HL-60 (cell line): ENCODE data around the gene WHAMM.

Experiments
- DNase-seq, 2 experiments: peaks; one replicate each; pipeline ENCODE4 v3.0.0-alpha.2; 2010 to 2020; ENCODE audit warnings: low read depth in 1 of 2, low spot score in 1 of 2
- H3K27ac ChIP-seq: fragments of 250-450 bp; sonication (Bioruptor Pico); replicated peaks from 2 replicates; pipeline ENCODE4 v1.5.1; 2020; ENCODE audit warnings: mild to moderate bottlenecking, moderate library complexity
- H3K27me3 ChIP-seq: fragments of 250-450 bp; sonication (Bioruptor Pico); 2 replicates; pipeline ENCODE4 v1.5.1; 2021; ENCODE audit warnings: mild to moderate bottlenecking, moderate library complexity; ENCODE audit not compliant: insufficient read depth, poor library complexity, severe bottlenecking
- H3K4me3 ChIP-seq: replicated peaks from 2 replicates; pipeline ENCODE4 v1.5.1; 2011; ENCODE audit warnings: mild to moderate bottlenecking, control low read depth, low read length; ENCODE audit not compliant: insufficient read depth
- CTCF ChIP-seq: IDR thresholded peaks from one replicate; pipeline ENCODE4 v1.5.1; 2011; ENCODE audit warnings: low read length, control low read depth, inconsistent platforms; ENCODE audit not compliant: insufficient read depth
- GABPA ChIP-seq: IDR thresholded peaks from 2 replicates; pipeline ENCODE4 v1.6.1; 2012; ENCODE audit warnings: low read depth
- POLR2AphosphoS5 ChIP-seq: IDR thresholded peaks from 2 replicates; pipeline ENCODE4 v1.6.1; 2012; ENCODE audit warnings: low read depth
- SPI1 ChIP-seq: IDR thresholded peaks from 2 replicates; pipeline ENCODE4 v1.6.1; 2012; ENCODE audit warnings: low read depth, mild to moderate bottlenecking, borderline replicate concordance
- TF ChIP-seq, protein P1 (sequence below): IDR thresholded peaks from 2 replicates; pipeline ENCODE4 v1.6.1; 2012; ENCODE audit warnings: low read depth; ENCODE audit not compliant: insufficient replicate concordance

The WHAMM gene

DNA sequence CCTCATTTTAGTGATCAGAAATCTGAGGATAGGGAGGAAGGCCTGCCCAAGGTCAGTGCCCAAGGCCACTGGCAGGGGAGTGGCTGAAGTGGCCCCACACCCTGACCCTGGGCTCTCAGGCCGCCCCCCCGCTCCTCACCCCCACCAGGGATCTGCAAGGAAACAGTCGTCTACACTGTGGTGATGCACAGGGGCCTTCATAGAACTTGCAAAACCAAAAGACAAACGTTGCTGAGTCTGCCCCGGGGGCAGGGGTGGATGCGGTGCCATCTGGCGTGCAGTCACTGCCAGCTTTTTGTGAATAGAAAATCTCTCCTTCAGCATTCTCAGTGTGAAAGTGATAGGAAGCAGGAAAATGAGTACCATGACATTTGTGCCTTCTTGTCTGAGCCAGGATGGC lies 41.3 kb downstream of the WHAMM start:
- no peak for DNase-seq

DNA sequence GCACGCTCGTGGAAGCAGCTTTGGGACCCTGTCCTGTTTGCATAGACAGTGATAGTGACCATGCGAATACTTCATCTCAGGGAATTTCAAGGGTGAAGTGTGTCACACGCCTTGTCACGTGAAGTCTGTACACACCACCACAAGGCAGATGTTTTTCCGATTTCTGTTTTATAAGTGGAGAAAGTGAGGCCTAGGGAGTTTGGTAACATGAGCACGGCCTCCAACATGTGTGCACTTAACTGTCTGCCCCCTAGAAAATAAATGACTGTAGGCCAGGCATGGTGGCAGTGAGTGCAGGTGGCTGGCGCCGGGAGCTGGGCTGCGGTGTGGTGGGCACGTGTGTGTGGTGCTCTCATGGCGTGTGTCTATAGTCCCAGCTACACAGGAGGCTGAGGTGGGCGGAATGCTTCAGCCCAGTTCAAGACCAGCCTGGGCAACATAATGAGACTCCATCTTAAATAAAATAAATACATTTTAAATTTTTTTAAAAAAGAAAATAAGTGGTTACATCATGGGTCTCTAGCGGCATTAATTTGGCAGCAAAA lies 42.0 kb downstream of the WHAMM start:
- TF ChIP-seq GABPA (no peak), SPI1 (no peak), CTCF (no peak), POLR2AphosphoS5 (no peak)
- TF ChIP-seq, protein P1, sequence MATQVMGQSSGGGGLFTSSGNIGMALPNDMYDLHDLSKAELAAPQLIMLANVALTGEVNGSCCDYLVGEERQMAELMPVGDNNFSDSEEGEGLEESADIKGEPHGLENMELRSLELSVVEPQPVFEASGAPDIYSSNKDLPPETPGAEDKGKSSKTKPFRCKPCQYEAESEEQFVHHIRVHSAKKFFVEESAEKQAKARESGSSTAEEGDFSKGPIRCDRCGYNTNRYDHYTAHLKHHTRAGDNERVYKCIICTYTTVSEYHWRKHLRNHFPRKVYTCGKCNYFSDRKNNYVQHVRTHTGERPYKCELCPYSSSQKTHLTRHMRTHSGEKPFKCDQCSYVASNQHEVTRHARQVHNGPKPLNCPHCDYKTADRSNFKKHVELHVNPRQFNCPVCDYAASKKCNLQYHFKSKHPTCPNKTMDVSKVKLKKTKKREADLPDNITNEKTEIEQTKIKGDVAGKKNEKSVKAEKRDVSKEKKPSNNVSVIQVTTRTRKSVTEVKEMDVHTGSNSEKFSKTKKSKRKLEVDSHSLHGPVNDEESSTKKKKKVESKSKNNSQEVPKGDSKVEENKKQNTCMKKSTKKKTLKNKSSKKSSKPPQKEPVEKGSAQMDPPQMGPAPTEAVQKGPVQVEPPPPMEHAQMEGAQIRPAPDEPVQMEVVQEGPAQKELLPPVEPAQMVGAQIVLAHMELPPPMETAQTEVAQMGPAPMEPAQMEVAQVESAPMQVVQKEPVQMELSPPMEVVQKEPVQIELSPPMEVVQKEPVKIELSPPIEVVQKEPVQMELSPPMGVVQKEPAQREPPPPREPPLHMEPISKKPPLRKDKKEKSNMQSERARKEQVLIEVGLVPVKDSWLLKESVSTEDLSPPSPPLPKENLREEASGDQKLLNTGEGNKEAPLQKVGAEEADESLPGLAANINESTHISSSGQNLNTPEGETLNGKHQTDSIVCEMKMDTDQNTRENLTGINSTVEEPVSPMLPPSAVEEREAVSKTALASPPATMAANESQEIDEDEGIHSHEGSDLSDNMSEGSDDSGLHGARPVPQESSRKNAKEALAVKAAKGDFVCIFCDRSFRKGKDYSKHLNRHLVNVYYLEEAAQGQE: no peak
- H3K27ac ChIP-seq: no peak overlapping the region
- H3K4me3 ChIP-seq: no peak overlapping the region
- no peaks in the 10 kb centered on the region for H3K27me3 ChIP-seq
- DNase-seq: no peak

More for the DNA sequence above, 41.3 kb downstream of the WHAMM start:
- Histone ChIP-seq H3K4me3 (no peak overlapping the region), H3K27me3 (no peaks in the 10 kb centered on the region), H3K27ac (no peak overlapping the region)
- no peak for TF ChIP-seq CTCF
- TF ChIP-seq, protein P1: no peak
- no peak for TF ChIP-seq SPI1
- no peak for TF ChIP-seq GABPA
- TF ChIP-seq POLR2AphosphoS5: no peak

GRCh38 chr15:82851981-82852511 lies 42.6 kb downstream of the WHAMM start:
- no peak overlapping the region for H3K27ac ChIP-seq
- no peak for DNase-seq
- H3K27me3 ChIP-seq: no peaks in the 10 kb centered on the region
- H3K4me3 ChIP-seq: no peak overlapping the region
- TF ChIP-seq GABPA (no peak), POLR2AphosphoS5 (no peak), SPI1 (no peak), CTCF (no peak)
- TF ChIP-seq, protein P1: no peak
